Lung microvascular endothelial cell (primary cell): ENCODE measurements around the gene ACMSD. TPM values are rescaled to one million over a fixed set of nuclear protein-coding genes. Genes with fewer than 3 reads are reported as not detected.

Experiments
- DNase-seq, 2 donors: peaks; one replicate each; pipeline versions ENCODE4 v3.0.0 to v3.0.0-alpha.2; 2010; ENCODE audit warnings: low read depth in 2 of 2
- total RNA-seq: library from RNA; depleted of rRNA; stranded (reverse); fragments of >200 nt; gene quantifications from 2 replicates; pipeline ENCODE4 v1.2.1, GENCODE V29; 2014

Gene ACMSD
- total RNA-seq, 1 donor from 2014 or later, result not detected

GRCh38 chr2:134944975-134945374, 106.6 kb downstream of the ACMSD start:
- DNase-seq, result no peak

GRCh38 chr2:134946073-134946472, 107.7 kb downstream of the ACMSD start:
- no peak for DNase-seq

GRCh38 chr2:134949981-134950708, 111.7 kb downstream of the ACMSD start:
- DNase-seq, result no peak

GRCh38 chr2:134950886-134951285, 112.5 kb downstream of the ACMSD start:
- DNase-seq, result no peak

Other genes with a start within 250 kb of the ACMSD start
- gene TMEM163, start 119.6 kb upstream of the ACMSD start, total RNA-seq, result 1.1 TPM in 1 of 2 replicates, not detected in the other
- gene CCNT2, start 80.2 kb downstream of the ACMSD start, total RNA-seq, result 19.8 and 27.0 TPM in 2 replicates
- not detected in 2 replicates for gene MAP3K19, start 208.8 kb downstream of the ACMSD start, total RNA-seq
- 34.3 and 35.7 TPM in 2 replicates for gene RAB3GAP1, start 213.7 kb downstream of the ACMSD start, total RNA-seq